ENCODE measurements around the gene GANC.

- TF ChIP-seq, protein P1, sequence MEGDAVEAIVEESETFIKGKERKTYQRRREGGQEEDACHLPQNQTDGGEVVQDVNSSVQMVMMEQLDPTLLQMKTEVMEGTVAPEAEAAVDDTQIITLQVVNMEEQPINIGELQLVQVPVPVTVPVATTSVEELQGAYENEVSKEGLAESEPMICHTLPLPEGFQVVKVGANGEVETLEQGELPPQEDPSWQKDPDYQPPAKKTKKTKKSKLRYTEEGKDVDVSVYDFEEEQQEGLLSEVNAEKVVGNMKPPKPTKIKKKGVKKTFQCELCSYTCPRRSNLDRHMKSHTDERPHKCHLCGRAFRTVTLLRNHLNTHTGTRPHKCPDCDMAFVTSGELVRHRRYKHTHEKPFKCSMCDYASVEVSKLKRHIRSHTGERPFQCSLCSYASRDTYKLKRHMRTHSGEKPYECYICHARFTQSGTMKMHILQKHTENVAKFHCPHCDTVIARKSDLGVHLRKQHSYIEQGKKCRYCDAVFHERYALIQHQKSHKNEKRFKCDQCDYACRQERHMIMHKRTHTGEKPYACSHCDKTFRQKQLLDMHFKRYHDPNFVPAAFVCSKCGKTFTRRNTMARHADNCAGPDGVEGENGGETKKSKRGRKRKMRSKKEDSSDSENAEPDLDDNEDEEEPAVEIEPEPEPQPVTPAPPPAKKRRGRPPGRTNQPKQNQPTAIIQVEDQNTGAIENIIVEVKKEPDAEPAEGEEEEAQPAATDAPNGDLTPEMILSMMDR (IDR thresholded peaks at IDR 0.05) = peak; percentile 19 to 58 (median 48)
- no peak for TF ChIP-seq POLR2A (IDR thresholded peaks at IDR 0.05)
- no peak for TF ChIP-seq POLR2AphosphoS5 (IDR thresholded peaks at IDR 0.05)
- TF ChIP-seq EP300 (IDR thresholded peaks at IDR 0.05; ENCODE audit: low read depth) = no peak
Observed at GRCh38 chr15:42385206-42385979, 112.4 kb downstream of the GANC start.
